ENCODE measurements around the gene HTR1D.
"Not testable (repeated sequence)": the region's sequence is repeated elsewhere in the genome, so short reads cannot be mapped to it uniquely, and the experiment has no call there.

DNA sequence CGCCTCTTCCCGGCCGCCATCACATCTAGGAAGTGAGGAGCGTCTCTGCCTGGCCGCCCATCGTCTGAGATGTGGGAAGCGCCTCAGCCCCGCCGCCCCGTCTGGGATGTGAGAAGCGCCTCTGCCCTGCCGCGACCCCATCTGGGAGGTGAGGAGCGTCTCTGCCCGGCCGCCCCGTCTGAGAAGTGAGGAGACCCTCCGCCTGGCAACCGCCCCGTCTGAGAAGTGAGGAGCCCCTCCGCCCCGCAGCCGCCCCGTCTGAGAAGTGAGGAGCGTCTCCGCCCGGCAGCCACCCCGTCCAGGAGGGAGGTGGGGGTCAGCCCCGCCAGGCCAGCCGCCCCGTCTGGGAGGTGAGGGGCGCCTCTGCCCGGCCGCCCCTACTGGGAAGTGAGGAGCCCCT is 40.1 kb upstream of the HTR1D start:
- TF ChIP-seq POLR2AphosphoS5 (IDR thresholded peaks at IDR 0.05); EP300 (IDR thresholded peaks at IDR 0.05; ENCODE audit: low read depth): not testable (repeated sequence)
- TF ChIP-seq, protein P1, sequence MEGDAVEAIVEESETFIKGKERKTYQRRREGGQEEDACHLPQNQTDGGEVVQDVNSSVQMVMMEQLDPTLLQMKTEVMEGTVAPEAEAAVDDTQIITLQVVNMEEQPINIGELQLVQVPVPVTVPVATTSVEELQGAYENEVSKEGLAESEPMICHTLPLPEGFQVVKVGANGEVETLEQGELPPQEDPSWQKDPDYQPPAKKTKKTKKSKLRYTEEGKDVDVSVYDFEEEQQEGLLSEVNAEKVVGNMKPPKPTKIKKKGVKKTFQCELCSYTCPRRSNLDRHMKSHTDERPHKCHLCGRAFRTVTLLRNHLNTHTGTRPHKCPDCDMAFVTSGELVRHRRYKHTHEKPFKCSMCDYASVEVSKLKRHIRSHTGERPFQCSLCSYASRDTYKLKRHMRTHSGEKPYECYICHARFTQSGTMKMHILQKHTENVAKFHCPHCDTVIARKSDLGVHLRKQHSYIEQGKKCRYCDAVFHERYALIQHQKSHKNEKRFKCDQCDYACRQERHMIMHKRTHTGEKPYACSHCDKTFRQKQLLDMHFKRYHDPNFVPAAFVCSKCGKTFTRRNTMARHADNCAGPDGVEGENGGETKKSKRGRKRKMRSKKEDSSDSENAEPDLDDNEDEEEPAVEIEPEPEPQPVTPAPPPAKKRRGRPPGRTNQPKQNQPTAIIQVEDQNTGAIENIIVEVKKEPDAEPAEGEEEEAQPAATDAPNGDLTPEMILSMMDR (IDR thresholded peaks at IDR 0.05) = not testable (repeated sequence)

Measured in transverse colon (tissue), 4 donors.